ENCODE data around the gene FAM229A. TPM values are rescaled to one million over a fixed set of nuclear protein-coding genes. Genes with fewer than 3 reads are reported as not detected.

FAM229A gene
- total RNA-seq, 1 experiment from 2014 or later = 5.6 TPM

DNA sequence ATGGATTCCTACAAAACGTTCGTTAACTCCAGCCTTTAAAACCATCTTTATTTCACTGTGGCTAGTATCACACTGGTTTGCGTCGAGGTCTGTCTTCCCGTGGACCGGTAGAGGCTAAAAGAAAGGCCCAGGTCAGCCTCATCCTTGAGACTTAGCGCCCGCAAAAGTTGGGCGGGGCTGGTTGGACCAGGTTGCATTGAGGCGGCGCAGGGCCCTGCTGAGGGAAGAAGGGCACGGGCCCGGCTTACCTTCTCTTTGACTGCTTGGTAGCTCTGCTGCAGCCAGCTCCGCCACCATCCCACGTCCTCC lies 31.5 kb upstream of the FAM229A start:
- Histone ChIP-seq H3K14ac (ENCODE audit: insufficient read depth, low read length) (peak overlapping the region; percentile 90), H3K9ac (ENCODE audit: extremely low read depth, insufficient read length, low read length) (peak overlapping the region; percentile 91), H3T11ph (ENCODE audit: low read length) (no peak overlapping the region), H2BK5ac (ENCODE audit: insufficient read length, low read length) (no peak overlapping the region), H3K9me3 (ENCODE audit: control insufficient read depth, low read depth, low read length) (no peaks in the 10 kb centered on the region), H3K23me2 (ENCODE audit: insufficient read length, low read depth, low read length, poor library complexity, severe bottlenecking) (peaks cover 4% of the 10 kb centered on the region), H3K4me1 (ENCODE audit: insufficient read depth, low read length) (peaks cover 5% of the 10 kb centered on the region; the same call in 1 of the 2 replicates), H4K5ac (ENCODE audit: insufficient read length, low read depth, low read length) (no peak overlapping the region), H3K79me1 (ENCODE audit: insufficient read depth, low read depth, low read length, poor library complexity, severe bottlenecking) (peaks cover 5% of the 10 kb centered on the region), H3K27me3 (ENCODE audit: insufficient read depth, low read length) (no peaks in the 10 kb centered on the region), H3K4me2 (ENCODE audit: insufficient read depth, insufficient read length, low read length) (peak overlapping the region; percentile 83), H2BK15ac (ENCODE audit: low read depth, low read length) (no peak overlapping the region), H2BK20ac (ENCODE audit: low read depth, low read length, poor library complexity, severe bottlenecking) (no peak overlapping the region), H2AFZ (ENCODE audit: low read length) (no peak overlapping the region), H3K27ac (ENCODE audit: insufficient read length, low read depth, low read length) (no peak overlapping the region), H3K18ac (ENCODE audit: insufficient read length, low read depth, low read length) (peak overlapping the region; percentile 83), H3K23ac (ENCODE audit: insufficient read length, low read depth, low read length) (no peak overlapping the region), H4K20me1 (ENCODE audit: control insufficient read depth, insufficient read depth, insufficient read length) (no peaks in the 10 kb centered on the region), H2BK12ac (ENCODE audit: insufficient read length, low read depth, low read length) (no peak overlapping the region), H3K56ac (ENCODE audit: insufficient read length, low read depth, low read length) (no peak overlapping the region), H2BK120ac (ENCODE audit: low read depth, low read length, poor library complexity, severe bottlenecking) (no peak overlapping the region), H4K91ac (ENCODE audit: insufficient read length, low read depth, low read length) (no peak overlapping the region), H2AK5ac (ENCODE audit: insufficient read length, low read length) (no peak overlapping the region), H4K8ac (replicated peaks; ENCODE audit: insufficient read length, low read depth, low read length) (no peak overlapping the region), H3K79me2 (ENCODE audit: insufficient read depth, low read length) (no peaks in the 10 kb centered on the region; the same call in 1 of the 2 replicates), H3K4ac (ENCODE audit: low read depth, low read length) (no peak overlapping the region)
- H3K4me3 Mint-ChIP-seq = peak overlapping the region; percentile 100
- no CpG with 5 or more reads among the region's 15 CpGs for WGBS (ENCODE audit: extremely low coverage, insufficient read length, low lambda C conversion rate)
- TF ChIP-seq, protein P1, sequence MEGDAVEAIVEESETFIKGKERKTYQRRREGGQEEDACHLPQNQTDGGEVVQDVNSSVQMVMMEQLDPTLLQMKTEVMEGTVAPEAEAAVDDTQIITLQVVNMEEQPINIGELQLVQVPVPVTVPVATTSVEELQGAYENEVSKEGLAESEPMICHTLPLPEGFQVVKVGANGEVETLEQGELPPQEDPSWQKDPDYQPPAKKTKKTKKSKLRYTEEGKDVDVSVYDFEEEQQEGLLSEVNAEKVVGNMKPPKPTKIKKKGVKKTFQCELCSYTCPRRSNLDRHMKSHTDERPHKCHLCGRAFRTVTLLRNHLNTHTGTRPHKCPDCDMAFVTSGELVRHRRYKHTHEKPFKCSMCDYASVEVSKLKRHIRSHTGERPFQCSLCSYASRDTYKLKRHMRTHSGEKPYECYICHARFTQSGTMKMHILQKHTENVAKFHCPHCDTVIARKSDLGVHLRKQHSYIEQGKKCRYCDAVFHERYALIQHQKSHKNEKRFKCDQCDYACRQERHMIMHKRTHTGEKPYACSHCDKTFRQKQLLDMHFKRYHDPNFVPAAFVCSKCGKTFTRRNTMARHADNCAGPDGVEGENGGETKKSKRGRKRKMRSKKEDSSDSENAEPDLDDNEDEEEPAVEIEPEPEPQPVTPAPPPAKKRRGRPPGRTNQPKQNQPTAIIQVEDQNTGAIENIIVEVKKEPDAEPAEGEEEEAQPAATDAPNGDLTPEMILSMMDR (conservative IDR thresholded peaks at IDR 0.05) = no peak
- DNase-seq = peak; percentile 60
- no peaks in the 10 kb centered on the region for H3K27me3 Mint-ChIP-seq (ENCODE audit: low read depth)
- H3K4me1 Mint-ChIP-seq = peaks cover 14 to 15% of the 10 kb centered on the region in 2 experiments
- H3K27ac Mint-ChIP-seq = peak overlapping the region; percentile 100
- H3K36me3 Mint-ChIP-seq (ENCODE audit: insufficient read depth in 1 of 3, low read depth in 3 of 3) = peaks cover 10 to 22% (median 17%) of the 10 kb centered on the region in 3 experiments
- peaks cover 4 to 8% of the 10 kb centered on the region in 2 experiments; a peak in 4 of 5 replicates for H3K9me3 Mint-ChIP-seq
